ENCODE measurements around the gene EME2.

The EME2 gene

DNA sequence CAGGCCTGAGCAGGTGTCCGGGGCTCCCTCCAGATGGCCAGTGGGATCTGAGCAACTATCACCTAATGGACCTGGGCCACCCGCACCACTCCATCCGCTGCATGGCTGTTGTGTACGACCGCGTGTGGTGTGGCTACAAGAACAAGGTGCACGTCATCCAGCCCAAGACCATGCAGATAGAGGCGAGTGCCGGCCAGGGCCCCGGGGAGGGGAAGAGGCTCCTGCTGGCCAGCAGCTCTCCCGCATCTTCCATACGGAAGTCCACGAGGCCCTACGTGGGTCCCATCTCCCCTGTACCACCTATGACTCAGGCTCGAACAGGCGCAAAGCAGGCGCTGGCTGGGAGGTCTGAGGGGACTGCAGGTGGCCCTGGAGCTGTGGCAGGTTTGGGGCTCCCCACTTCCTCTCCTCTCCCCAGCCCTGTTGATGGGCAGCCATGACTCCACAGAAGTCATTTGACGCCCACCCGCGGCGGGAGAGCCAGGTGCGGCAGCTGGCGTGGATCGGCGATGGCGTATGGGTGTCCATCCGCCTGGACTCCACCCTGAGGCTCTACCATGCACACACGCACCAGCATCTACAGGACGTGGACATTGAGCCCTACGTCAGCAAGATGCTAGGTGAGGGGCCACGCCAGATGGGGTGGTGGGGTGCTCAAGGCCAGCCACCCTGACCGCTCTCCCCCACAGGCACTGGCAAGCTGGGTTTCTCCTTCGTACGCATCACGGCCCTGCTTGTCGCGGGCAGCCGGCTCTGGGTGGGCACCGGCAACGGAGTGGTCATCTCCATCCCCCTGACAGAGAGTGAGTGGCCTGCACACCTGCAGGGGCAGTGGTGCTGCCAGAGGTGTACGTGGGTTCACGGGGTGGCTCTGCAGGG lies 5.3 kb upstream of the EME2 start:
- DNase-seq = no peak

DNA sequence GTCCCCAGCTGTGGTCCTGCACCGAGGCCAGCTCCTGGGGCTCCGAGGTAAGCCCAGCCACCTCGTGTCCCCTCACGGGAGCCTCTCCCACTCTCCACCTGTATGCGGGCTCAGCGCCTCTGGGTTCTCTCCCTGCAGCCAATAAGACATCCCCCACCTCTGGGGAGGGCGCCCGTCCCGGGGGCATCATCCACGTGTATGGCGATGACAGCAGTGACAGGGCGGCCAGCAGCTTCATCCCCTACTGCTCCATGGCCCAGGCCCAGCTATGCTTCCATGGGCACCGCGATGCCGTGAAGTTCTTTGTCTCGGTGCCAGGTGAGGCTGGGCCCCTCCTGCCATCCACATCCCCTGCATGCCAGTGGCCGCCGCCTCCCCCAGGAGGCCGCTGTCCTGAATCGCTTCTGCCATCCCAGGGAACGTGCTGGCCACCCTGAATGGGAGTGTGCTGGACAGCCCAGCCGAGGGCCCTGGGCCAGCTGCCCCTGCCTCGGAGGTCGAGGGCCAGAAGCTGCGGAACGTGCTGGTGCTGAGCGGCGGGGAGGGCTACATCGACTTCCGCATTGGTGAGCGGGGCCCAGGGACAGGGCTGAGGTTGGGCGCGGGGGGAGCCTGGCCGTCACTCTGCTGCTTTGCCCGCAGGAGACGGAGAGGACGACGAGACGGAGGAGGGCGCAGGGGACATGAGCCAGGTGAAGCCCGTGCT lies 4.4 kb upstream of the EME2 start:
- DNase-seq = no peak

DNA sequence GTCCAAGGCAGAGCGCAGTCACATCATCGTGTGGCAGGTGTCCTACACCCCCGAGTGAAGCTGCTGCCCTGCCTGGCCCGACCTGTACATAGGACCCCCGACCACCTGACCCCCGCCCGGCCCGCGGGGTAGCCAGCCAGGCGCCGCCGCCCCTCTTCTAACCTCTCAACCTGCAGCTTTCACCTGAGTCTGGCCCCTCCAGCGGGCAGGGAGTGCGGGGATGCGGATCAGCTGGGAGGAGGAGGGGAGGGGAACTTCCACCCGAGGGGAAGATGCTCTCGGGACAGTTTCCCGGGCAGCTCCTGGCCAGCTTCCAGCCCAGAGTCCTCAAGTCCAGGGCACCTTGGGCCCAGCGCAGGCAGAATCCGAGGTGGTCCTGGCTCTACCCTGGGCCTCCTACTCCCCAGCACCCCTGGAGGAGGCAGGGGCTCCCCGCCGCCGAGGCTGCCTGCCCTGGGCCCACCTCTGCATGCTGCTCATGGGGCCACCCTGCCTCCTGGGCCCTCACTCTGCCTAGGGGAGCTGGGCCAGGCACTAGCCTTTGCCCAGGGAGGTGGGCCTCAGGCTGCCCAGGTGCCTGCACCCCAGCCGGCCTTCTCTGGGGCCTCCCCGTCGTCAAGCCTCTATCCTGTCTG lies 3.7 kb upstream of the EME2 start:
- no peak for DNase-seq

DNA sequence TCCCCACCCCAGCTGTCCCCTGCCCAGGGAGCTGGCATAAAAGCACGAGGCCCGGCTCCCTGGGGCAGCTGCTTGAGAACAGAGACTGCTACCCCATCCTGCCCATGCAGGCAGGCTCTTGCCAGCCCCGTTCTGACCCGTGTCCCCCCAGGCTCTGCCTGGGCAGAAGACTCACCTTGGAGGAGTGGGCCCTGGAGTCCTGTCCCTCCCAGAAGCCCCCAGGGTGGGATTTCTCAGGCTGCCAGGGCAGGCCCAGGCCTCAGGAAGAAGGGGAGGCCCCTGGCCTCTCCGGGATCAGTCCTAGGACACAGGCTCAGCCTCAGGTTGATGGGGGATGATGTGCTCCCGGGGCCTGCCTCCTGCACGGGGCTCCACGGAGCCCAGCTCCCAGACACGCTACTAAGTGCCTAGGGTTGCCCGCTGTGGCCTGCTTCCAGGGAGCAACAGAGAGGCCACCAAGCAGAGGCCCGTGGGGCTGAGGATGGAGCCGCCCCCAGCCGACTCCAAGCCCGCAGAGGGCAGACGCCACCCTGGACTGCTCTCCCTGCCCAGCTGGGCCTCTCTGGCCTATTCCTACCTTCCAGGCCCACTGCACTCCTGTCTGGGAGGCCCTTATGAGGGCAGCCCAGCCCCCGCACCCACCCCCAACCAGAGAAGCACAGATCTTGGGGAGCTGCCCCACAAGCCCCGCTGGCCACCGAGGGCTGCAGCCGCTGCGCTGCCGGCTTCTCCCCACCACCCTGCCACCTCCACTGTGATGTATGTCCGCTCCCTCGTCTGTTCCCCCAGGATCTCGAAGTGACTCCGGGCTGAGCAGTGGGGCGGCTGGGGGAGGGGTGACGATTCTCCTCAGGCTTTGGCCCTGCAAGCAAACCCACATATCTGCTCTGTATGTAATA lies 3.0 kb upstream of the EME2 start:
- no peak for DNase-seq

DNA sequence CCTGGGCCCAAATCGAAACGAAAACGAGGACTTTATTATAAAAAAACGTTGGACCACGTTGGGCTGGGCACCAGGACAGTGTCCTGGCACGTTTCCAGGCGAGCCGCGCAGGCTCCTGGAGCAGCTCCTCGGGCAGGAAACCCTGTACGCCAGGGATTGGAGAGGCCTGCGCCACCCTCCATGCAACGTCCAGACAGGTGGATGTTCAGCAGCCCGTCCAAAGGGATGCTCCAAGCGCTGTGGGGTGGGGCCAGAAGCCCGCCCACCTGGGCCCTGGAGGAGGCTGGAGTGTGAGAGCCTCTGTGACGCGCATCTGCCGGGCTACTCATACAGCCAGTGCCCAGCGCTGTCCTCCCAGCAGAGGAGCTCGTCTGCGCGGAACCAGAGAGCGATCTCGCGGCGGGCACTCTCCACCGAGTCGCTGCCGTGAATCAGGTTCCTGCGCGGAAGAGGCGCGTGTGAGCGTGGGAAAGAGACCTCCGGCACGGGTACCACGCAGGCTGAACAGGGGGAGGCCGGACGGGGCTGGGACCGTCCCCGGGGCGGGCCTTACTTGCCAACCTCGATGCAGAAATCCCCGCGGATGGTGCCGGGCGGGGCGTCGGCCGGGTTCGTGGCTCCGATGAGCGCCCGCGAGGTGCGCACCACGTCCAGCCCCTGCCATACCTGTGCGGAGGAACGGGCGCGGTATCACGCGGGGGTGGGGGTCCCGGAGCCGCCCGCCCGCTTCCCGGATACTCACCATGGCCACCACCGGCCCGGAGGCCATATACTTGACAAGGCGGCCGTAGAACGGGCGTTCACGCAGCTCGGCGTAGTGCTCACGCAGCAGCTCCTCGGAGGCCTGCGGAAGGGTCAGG lies 2.1 kb upstream of the EME2 start:
- DNase-seq = peak; percentile 70 to 88

DNA sequence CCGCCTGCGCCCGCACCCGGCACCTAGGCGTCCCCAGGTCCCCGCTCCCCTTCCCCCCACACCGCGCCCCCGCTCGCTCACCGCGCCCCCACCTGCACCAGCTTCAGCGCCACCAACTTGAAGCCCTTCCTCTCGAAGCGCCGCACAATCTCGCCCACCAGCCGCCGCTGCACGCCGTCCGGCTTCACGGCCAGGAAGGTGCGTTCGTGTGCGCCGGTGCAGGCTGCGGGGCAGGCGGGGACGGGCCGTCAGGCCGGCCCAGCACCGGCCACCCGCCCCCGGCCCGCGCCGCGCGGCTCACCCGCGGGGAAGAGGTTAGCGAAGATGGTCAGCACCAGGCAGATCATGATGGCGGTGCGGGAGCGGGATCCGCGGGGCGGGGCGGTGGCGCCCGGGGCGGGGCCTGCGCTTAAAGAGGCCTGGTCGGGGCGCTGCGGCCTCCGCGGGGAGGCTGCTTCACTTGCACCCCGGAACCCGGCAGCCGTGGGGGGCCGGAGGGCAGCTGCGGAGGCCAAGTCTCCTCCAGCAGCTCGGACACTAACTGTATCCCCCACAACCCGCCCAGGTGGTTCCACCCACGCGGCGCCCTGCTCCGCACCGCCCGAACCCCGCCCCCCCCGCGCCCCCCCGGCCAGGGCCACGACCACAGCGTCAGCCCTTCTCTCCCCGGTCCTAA lies 1.3 kb upstream of the EME2 start, which contains the start of gene NME3:
TSS of gene NME3 (minus strand) at position 356 of the 676 bp plus-strand sequence. CDS start at position 347, 9 bp downstream.
- peak; percentile 39 to 58 for DNase-seq

DNA sequence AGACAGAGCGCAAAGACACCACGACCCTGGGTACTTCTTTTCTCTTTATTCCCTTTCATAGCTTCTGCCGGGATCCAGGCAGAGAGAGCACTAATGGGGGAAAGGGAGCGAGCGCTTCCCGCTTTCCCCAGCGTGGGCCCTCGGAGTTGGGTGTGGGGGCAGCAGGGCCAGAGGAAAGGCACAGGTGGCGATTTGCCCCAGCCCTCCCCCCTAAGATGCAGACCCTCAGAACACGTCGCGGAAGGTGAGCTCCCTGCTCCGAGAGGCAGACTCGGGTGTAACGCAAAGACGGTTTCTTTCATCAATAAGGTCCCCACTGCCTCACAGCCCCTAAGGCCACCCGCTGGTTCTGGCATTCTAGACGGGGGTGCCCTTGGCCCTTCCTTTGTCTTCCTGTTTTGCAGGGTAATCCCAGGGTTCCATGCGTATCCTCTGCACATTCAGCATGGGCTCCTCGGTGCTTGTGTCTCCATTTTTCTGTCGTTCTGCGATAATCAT lies 697 bp upstream of the EME2 start:
- DNase-seq = peak in 1 of 2 experiments; percentile 21

DNA sequence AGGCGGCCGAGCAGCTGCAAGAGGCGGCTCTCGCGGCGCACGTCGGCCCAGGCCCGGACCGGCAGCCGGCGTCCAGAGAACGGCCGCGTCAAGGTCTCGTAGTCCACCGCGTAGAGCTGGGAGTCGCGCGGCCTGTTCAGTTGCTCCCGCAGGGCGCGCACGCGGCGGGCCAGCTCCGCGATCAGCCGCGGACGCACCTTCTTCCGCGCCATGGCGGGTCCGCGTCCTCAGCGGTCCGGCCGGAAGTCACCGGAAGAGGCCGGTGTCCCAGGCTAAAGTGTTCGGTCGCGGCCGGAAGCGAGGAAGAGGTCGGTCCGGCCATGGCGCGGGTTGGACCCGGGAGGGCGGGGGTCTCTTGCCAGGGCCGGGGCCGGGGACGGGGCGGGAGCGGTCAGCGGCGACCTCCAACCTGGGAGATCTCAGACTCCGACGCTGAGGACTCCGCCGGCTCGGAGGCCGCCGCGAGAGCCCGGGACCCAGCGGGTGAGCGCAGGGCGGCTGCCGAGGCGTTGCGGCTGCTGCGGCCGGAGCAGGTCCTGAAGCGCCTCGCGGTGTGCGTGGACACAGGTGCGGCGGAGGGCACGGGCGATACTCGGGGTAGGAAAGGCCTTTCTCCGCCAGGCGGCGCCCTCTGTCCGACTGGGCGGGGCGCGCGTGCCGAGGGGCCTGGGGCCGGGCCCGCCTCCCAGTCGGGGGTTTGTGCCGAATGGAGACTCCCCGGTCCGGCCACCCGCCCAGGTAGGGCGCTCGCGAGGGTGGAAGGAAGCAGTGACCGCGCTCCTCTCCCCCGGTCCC lies 495 bp downstream of the EME2 start, which contains the start of gene MRPS34:
TSS of gene MRPS34 (minus strand) at position 227 of the 795 bp plus-strand sequence. CDS start at position 212, 15 bp downstream.
- DNase-seq = peak; percentile 72 to 83

DNA sequence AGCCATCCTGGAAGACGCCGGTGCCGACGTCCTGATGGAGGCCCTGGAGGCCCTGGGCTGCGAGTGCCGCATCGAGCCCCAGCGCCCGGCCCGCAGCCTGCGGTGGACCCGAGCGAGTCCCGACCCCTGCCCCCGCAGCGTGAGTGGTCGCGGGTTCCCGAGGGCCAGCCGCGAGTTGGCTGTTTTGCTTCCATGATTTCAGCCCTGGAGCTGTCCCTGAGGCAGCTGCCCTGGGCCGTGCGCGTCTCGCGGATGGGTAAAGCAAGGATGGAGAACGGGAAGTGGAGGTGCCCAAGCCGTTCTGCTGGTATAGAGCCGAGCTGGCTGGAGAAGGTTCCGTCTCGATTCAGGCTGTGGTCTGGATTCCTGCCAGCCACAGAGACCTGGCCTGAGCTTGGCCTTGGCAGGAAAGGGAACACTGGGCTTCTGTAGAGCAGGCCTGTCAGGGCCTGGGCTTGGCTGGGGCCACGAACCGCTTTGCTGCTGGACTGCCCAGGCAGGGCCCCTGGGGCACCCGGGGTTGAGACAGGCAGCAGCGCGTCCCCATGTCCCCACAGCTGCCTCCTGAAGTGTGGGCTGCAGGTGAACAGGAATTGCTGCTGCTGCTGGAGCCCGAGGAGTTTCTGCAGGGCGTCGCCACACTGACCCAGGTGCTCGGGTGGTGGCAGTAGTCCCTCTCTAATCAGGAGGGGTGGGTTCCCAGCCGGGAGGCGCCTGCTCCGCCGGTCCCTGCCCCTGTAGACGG lies 1.3 kb downstream of the EME2 start:
- no peak for DNase-seq

DNA sequence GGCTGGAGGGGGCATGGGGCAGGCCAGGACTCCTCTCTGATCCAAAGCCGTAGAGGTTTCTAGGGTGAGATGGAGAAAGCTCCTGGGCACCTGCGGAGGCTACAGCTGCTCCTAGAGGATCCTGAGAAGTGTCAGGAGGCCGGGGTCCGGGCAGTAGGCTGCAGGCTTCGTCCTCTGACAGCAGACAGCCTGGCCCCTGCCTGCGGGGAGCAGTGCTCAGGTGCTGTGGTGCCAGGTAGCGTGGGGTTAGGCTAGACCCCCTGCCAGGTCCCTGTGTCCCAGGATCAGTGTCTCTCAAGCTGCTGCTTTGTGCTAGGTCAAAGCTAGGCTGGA lies 1.8 kb downstream of the EME2 start:
- no peak for DNase-seq

DNA sequence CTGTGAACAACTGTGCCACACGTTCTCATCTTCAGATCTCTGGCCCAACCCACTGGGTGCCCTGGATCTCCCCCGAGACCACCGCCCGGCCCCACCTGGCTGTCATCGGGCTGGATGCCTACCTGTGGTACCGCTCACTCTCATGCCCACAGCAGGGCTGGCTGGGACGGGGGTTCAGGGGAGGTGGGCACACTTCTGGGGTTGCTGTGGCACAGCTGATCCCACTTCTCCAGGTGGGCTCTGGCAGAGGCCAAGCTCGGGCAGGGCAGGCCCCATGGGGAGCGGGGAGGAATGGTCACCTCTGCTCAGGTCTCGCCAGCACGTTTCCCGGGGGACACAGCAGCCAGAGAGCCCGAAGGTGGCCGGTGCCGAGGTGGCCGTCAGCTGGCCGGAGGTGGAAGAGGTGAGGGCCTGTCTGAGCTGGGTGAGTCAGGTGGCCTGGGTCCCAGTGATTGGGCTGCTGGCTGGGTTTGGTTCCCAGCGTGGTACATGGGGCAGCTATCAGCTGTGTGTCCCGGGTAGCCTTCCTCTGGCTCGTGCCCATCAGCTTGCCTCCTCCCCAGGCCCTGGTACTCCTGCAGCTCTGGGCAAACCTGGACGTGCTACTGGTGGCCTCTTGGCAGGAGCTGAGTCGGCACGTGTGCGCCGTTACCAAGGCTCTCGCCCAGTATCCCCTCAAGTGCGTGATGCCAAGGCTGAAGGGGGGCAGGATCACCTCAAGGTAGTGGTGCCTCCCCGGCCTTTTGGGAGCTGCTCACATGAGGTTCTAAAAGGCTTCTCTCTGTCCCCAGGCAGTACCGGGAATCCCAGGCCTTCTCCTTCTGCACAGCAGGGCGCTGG lies 2.6 kb downstream of the EME2 start:
- DNase-seq = no peak

DNA sequence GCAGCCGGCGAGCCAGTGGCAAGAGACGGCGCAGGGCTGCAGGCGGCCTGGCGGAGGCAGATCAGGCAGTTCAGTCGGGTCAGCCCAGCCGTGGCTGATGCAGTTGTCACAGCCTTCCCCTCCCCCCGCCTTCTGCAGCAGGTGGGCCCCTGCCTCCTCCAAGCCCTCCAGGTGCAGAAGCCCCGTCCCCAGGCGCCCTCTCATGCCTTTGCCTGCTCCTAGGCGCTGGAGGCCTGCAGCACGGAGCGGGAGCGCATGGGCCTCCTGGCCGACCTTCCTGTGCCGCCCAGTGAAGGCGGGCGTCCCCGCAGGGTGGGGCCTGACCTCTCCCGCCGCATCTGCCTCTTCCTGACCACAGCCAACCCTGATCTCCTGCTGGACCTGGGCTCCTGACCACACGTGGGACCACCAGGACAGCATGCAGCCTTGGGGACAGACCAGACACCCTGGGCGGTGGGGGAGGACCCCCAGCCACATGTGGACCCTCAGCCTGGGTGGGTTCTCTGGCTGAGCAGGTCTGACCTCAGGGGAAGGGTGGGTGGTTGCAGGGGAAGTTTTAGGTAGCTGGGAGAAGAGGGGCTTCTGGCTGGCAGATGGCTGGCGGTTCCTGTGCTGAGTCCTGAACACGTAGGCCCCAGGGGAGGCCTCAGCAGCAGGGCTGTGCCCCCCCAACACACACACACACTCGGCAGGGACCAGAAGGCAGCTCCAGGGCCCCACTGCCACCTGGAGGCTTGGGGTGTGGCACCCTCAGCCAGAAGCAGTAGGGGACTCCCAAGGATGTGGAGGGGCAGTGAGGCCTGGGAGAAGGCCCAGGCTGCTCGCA lies 3.4 kb downstream of the EME2 start:
- DNase-seq = no peak

DNA sequence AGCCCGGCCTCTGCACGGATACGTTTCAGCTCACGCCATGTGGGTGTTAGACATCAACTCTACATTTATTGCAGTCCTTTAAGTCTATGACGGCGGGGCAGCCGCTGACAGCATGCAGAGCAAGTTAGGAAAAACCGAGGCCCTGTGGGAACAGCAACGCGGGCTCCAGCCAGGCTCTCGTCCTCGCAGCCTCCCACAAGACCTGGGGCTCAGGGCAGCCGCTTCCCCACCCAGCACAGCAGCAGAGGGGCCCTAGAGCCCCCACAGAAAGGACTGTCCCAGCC lies 4.0 kb downstream of the EME2 start:
- no peak for DNase-seq

DNA sequence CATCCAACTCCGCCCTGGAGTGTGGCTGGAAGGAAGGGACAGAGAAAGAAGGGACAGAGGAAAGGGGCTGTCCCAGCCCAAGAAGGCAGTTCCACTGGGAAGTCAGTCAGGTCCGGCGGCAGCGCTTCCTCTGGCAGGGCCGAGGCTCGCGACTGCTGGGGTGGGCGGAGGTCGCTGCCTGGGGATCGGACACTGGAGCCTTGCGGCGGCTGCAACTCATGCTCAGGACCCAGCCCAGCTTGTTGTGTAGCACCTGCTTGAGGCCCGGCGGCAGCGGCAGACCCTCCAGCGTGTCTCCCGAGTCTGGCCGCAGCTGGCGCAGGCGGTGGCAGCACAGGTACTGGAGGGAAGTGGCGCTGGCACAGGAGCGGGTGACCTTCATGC lies 4.4 kb downstream of the EME2 start:
- no peak for DNase-seq

DNA sequence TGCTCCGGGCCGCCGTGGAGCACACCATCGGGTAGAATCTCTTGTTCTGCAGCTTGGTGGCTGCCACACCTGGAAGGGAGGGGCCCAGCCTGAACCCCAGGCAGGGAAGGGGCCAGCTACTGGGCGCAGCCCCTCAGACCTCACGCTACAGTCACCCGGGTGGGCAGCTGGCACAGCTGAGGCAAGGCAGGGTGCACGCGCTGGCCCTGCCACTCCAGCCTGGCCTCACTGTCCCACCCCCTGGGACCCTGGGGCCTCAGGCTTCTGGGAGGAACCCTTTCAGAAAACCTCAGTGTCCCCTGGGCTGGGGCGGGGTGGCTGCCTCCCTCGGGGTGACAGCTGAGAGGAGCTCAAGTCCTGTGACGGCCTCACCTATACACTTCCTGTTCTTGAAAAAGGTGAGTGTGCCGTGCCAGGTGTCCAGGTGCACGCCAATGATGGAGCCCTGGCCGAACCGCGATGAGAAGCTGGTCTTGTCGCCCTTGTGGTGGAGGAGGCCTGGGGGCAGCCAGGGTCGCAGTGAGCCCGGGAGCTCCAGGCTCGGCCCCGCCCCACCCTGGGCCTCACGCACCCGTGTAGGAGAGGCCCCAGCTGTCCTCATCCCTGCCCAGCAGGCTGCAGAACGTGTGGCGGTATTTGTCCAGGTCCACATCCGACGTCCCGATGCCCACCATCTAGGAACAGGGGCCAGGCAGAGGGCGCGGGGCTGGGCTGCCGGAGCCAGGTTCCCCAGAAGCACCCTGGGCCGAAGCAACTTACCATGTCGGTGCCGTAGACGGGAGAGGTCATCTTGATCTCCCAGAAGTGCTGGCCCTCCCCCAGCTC lies 5.0 kb downstream of the EME2 start:
- no peak for DNase-seq
